Suppressor macrophage (primary cell): ENCODE measurements around the gene CCDC171.
"Not testable (repeated sequence)": the region's sequence is repeated elsewhere in the genome, so short reads cannot be mapped to it uniquely, and the experiment has no call there.

Experiments used
- DNase-seq, 4 experiments: peaks; one replicate each; pipeline ENCODE4 v3.0.0-alpha.2; 2020 to 2022

The CCDC171 gene

DNA sequence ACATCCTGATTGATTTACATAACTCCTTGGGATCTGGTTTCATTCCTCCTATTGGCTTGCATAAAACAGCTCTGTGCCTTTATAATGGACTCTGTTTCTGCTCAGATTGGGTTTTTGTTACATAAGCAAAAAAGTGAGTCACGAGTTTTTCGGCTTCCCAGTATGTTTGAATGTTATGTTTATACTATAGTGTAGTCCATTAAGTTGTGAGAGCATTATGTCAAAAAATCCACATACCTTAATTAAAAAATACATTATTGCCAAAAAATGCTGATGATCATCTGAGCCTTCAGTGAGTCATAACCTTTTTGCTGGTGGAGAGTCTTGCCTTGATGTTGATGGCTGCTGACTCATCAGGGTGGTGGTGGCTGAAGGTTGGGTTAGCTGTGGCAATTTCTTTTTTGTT, 144.6 kb downstream of the CCDC171 start:
- DNase-seq = no peak

GRCh38 chr9:15699876-15700559, 147.2 kb downstream of the CCDC171 start:
- DNase-seq = not testable (repeated sequence)

DNA sequence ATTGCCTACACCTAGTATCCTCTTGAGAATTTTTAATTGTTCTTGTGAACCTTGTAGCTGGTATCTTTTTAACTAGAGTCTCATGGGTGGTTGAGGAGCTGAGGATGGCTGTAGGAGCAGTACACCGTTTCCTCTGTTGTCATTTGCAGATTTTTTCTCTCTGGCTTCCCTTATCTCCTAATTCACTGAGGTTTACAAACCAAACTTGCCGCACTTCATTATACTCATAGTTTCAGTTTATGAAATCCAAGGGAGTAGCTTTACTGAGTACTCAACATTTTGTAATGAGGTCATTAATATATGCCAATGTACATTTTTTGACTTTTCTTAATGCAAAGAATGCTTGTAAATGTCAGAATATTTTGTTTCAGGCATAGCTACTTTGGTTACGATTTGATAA, 154.2 kb downstream of the CCDC171 start:
- DNase-seq = no peak

DNA sequence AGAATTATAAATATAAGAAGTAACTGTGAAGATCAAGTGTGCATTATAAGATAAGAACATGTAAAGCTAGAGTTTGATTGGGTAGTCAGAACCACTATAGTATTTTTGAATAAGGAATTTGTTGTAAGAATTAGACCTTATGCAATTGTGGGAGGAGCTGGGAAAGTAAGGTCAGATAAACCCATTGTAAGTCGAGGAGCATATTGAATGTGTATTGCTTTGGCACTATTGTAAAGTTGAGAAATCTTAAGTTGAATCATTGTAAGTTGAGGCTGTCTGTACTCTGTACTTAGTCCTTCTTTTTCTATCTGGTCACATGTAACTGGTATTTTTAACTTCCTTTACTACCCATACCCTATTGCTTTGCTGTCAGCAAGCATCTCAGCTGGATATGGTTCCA, 158.7 kb downstream of the CCDC171 start:
- no peak for DNase-seq

- no peak for DNase-seq
These were observed 159.1 kb downstream of the CCDC171 start for GRCh38 chr9:15711931-15712330.

DNA sequence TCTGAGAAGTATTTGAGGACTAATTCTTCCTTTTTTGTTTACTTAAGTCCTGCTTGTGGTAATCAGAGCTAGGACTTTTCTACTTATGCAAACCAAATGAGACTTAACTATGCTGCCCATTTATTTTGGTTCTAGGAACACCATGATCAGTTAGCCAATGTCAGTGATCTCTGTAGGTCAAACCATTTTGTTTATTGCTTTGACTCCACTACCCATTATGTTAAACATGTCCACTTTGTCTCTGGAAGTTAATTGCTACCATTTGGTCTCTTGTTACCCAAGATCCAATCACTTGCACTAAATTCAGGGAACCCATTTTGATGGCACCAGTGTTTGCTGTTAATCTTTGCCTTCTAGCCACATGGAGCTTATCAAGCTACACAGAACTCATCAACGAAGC, 161.9 kb downstream of the CCDC171 start:
- DNase-seq = no peak

DNA sequence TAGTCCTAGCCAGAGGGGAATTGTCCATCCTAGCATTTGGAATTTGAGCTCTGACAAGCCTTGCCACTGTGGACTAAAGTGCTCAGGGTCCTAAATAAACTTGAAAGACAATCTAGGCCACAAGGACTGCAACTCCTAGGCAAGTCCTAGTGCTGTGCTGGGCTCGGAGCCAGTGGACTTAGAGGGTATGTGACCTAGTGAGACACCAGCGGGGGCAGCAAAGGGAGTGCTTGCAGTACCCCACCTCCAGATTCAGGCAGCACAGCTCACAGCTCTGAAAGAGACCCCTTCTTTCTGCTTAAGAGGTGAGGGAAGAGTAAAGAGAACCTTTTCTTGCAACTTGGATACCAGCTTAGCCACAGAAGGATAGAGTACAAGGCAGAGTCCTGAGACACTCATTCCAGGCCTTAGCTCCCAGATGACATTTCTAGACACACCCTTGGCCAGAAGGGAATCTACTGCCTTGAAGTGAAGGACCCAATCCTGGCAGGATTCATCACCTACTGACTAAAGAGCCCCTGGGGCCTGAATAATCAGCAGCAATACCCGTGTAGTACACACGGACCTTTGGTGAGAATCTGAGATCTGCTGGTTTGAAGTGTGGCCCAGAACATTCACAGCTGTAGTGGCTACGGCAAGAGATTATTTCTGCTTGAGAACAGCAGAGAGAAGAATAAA, 164.6 kb downstream of the CCDC171 start:
- no peak for DNase-seq

DNA sequence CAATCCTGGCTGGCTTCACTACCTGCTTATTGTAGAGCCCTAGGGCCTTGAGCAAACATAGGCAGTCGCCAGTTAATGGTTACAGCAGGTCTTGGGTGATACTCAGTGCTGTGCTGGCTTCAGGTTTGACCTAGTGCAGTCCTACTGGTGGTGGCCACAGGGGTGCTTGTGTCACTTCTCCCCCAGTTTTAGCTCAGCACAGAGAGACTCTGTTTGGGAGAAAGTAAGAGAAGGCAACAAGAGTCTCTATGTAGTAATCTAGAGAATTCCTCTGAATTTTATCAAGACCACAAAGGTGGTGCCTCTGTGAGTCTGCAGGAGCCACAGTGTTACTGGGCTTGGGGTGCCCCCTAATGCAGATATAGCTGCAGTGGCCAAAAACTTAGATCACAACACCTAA, 165.6 kb downstream of the CCDC171 start:
- no peak for DNase-seq

GRCh38 chr9:15720861-15721260, 168.0 kb downstream of the CCDC171 start:
- no peak for DNase-seq

DNA sequence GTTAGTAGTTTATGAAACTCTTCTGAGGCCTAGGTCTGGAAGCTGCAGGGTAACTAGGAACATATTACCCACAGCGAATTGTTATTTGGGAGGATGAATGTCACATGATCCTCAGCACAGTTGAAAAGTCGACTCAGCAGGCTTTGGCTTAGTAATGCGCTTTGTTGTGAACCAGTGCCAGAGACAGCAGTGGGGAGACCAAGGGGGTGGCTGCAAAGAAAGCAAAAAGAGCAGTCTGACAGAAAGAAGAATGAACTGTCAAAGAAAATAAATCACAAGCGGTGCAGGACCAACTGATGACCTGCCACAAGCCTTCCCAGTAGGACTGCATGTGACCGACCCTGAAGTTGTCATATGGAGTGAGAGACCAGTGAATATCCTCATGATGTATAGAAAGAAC, 170.0 kb downstream of the CCDC171 start:
- DNase-seq = no peak

- no peak for DNase-seq
These were observed 171.2 kb downstream of the CCDC171 start for GRCh38 chr9:15724016-15724415.

DNA sequence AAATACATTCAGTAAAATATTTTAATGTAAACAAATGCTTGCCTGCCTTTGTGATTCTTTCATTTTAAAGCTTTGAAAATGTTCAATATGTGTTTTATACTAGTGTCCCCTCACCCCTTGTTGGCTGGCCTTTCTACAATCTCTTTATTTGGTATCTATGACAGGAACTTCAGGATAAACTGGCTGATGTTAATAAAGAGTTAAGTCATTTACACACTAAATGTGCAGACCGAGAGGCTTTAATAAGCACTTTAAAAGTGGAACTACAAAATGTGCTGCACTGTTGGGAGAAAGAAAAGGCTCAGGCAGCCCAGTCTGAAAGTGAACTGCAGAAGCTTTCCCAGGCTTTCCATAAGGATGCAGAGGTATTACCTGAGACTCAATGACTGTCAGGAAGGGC, 171.8 kb downstream of the CCDC171 start:
- DNase-seq = no peak

- DNase-seq = no peak
These were observed 173.1 kb downstream of the CCDC171 start for GRCh38 chr9:15725953-15726352.

DNA sequence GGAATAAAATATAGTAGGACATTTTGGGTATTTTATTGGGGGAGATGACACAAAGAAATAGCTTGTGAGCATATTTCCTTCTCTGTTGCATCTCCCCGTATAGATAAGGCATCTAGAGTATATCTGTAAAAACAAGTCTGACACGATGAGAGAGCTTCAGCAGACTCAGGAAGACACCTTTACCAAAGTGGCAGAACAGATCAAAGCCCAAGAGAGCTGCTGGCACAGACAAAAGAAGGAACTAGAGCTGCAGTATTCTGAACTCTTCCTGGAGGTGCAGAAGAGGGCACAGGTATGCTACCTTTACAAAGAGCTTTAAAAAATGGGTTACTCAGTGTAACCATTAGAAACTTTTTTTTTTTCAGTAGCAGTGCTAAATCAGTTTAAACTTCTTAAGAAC, 176.7 kb downstream of the CCDC171 start:
- DNase-seq = no peak

DNA sequence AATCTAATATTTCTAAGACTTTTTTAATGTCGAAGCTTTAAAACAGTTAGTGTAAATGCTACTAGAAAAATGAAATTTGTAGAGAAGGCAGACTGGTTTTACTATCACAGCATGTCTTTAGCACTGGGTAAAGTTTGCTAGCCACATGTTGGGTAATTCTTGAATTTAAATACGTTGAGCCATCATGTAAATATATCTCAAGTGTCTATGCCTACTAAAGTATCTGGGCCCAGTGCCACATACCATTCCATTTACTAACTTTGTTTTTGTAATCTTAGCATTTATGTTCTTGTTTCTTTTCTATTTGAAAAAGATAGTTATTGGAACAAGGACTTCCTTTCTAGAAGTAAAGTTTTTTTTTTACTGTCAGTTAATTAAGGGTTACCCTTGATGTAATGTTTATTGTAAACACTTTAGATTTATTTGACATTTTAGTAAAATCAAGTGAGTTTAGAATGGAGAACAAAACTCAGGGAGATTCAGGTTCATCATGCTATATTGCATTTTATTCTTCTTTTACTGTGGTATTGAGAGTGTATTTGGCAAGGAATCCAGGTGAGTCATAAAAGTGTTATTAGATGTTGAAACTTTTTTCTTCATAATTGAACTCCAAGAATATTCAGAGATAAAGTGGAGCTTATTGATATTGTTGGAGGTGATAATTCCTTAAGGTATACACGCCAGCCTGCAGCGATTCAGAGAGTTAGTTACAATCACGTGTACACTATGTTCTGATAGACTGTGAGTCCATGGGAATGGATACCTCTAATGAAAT, 182.4 kb downstream of the CCDC171 start:
- no peak for DNase-seq

GRCh38 chr9:15736569-15736968, 183.7 kb downstream of the CCDC171 start:
- DNase-seq = no peak

- no peak for DNase-seq
These were observed 185.2 kb downstream of the CCDC171 start for GRCh38 chr9:15738011-15738410.

GRCh38 chr9:15741015-15741414, 188.2 kb downstream of the CCDC171 start:
- no peak for DNase-seq

DNA sequence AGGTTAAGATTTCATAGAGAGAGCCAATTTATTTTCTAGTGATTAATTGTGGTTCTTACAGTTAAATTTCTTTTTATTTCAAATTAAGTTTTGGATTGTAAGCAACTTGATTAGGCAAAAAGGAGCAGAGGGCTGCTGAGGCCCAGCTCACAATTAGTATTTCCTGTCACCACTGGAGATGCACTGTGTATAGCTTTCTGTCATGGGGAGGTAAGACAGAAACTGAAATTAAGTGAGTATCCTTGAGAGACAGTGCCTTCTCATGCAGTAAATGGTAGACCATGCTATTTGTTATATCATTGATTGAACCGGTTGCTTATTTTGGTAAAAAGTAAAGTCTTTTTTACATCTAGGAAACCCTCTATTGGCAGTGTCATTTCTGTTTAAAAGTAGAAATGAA, 190.7 kb downstream of the CCDC171 start:
- no peak for DNase-seq

- no peak for DNase-seq
These were observed 191.4 kb downstream of the CCDC171 start for GRCh38 chr9:15744196-15744595.

DNA sequence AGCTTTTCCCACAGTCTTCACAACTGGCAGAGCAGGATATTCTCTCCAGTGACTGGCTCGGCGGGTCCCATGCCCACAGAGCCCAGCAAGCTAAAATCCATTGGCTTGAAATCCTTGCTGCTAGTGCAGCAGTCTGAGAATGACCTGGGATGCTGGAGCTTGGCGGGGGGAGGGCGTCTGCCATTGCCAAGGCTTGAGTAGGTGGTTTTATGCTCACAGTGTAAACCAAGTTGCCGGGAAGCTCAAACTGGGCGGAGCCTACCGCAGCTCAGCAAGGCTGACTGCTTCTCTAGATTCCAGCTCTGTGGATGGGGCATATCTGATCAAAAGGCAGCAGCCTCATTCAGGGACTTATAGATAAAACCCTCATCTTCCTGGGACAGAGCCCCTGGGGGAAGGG, 194.1 kb downstream of the CCDC171 start:
- no peak for DNase-seq

DNA sequence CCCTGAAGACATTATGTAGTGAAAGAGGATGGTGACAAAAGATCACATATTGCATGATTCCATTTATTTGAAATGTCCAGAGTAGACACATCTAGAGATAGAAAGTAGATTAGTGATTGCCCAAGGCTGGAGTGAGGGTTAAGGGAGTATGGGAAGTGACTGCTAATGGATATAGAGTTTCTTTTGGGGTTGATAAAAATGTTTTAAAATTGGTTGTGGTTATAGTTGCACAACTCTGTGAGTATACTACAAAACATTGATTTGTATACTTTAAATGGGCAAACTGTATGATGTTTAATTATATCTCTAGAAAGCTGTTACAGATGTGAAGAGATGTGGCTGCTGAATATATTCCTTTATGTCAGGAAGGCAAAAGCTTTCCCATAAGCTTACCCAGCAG, 202.8 kb downstream of the CCDC171 start:
- no peak for DNase-seq

DNA sequence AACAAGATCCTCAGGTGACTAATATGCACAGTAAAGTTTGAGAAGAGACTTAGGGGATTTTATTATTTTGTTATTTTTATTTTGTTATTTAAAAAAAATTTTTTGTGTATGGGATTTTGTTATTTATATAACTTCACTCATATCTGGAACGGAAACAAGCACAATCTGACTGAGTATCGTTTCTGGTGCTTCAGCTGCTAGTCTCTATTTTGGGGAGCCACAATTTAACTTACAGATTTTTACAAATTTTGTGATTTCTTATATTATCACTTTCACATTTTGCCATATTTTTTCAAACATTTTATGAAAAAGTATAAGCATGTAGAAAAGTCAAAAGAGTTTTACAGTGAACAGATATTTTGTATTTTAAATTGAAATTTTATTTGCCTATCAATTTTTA, 208.7 kb downstream of the CCDC171 start:
- no peak for DNase-seq

DNA sequence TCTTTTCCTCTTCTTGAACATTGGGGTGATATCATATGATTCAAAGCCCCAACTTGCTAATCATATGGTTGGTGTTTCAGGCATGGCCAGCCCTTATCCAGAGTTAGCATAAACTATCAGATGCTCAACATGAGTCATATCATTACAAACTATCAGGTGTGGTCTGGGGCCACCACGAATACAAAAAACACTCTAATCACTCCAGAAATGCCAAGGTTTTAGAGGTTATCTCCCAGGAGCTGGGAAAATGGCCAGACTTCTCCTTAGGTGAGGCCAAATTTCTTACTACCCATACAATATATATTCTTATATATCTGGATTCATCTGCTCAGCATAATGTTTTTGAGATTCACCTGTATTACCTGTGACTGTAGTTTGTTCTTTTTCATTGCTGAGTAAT, 210.5 kb downstream of the CCDC171 start:
- DNase-seq = no peak
